Esophagus (tissue), 2 donors: Measurements from ENCODE around the gene STATH. TPM values are rescaled to one million over a fixed set of nuclear protein-coding genes. Genes with fewer than 3 reads are reported as not detected.

Experiments
- H3K27ac ChIP-seq, 2 donors: one replicate each; pipeline ENCODE4 v1.5.1; 2013; ENCODE audit warnings: low read depth in 2 of 2, mild to moderate bottlenecking in 2 of 2, inconsistent platforms in 1 of 2, low read length in 1 of 2, moderate library complexity in 1 of 2
- H3K27me3 ChIP-seq, 2 donors: one replicate each; pipeline ENCODE4 v1.6.1; 2013; ENCODE audit warnings: low read length in 2 of 2, control low read depth in 1 of 2, mild to moderate bottlenecking in 1 of 2; ENCODE audit not compliant: insufficient read depth in 2 of 2, control insufficient read depth in 1 of 2
- H3K36me3 ChIP-seq, 2 donors: one replicate each; pipeline ENCODE4 v1.6.1; 2013; ENCODE audit warnings: low read length in 1 of 2; ENCODE audit not compliant: control insufficient read depth in 2 of 2, insufficient read depth in 2 of 2
- H3K4me1 ChIP-seq, 2 donors: one replicate each; pipeline ENCODE4 v1.6.1; 2013; ENCODE audit warnings: low read length in 1 of 2; ENCODE audit not compliant: control insufficient read depth in 2 of 2, insufficient read depth in 2 of 2
- H3K4me3 ChIP-seq, 2 donors: one replicate each; pipeline ENCODE4 v1.5.1; 2013; ENCODE audit warnings: low read length in 2 of 2, mild to moderate bottlenecking in 2 of 2, low read depth in 1 of 2, moderate library complexity in 1 of 2
- H3K9me3 ChIP-seq, 2 donors: one replicate each; pipeline ENCODE4 v1.6.1; 2013; ENCODE audit warnings: mild to moderate bottlenecking in 2 of 2, low read depth in 1 of 2, low read length in 1 of 2, moderate library complexity in 1 of 2; ENCODE audit not compliant: control insufficient read depth in 2 of 2, insufficient read depth in 1 of 2
- WGBS, 2 donors: extraction: QIAGEN DNeasy Blood & Tissue Kit; methylation state at CpG; one replicate each; pipeline ENCODE4 v1.1.7; 2013; 5-methylcytosine and 5-hydroxymethylcytosine counted together
- polyA plus RNA-seq, 2 donors: library from polyadenylated mRNA; stranded (reverse); fragments of 200-250 nt; gene quantifications; one replicate each; pipeline ENCODE4 v1.2.3, GENCODE V29; 2013
- donor health status: healthy with polysubstance abuse.
- donor health status: Bipolar disorder and iron deficiency.

The STATH gene, protein sequence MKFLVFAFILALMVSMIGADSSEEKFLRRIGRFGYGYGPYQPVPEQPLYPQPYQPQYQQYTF
- under 1 TPM in 1 of 2 donors, not detected in 1; 0.07 TPM for polyA plus RNA-seq

DNA sequence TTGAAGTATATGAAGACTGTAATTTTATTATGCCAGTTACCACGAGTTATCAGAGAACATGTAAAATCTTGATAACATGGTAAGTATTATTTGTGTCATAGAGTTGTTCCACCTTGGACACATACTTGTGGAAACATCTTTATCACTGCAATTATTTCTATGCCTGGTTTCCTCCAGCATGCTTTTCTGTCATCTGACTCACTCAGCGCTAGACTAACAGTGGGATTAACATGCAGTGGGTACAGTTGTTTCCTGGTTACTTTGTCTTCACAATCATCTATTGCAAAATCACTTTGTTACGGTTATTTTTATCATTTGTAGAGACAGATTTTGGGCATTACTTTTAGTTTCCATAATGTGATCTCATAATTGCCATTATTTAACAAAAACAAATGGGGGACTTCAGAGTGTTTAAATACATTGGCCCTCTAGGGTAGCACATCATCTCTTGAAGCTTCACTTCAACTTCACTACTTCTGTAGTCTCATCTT is at the start of gene STATH:
Gene STATH (plus strand): TSS at position 441 of the 491 bp plus-strand sequence. CDS start 2,472 bp downstream, outside the sequence.
- H3K4me1 ChIP-seq, result no peaks in the 10 kb centered on the region
- H3K36me3 ChIP-seq, result no peaks in the 10 kb centered on the region
- H3K27ac ChIP-seq, result no peak within 1 kb of the TSS
- no peaks in the 10 kb centered on the region for H3K27me3 ChIP-seq
- H3K4me3 ChIP-seq, result no peak within 1 kb of the TSS
- 43 to 52% methylated on average over 3 of the region's 3 CpGs for WGBS, 2 donors
- no peaks in the 10 kb centered on the region for H3K9me3 ChIP-seq

DNA sequence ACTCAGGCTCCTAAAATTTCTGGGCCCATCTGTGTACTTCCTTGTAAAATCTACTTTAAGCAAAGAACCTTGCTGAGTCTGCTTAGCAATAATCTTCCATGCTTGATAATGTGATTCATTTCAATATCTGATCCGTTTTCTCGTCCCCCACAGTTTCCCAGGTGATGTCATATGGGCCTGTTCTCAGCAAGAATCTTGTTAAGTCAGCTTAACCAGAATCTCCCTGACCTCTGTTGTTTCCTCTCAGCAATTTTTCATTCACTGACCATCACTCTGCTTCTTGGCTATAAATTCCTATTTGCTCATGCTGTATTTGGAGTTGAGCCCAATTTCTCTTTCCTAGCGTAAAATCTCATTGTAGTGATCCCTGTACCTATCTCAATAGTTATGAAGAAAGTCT is 44.2 kb upstream of the STATH start:
- H3K9me3 ChIP-seq, result no peaks in the 10 kb centered on the region
- H3K27ac ChIP-seq, result no peak overlapping the region
- no peak overlapping the region for H3K4me3 ChIP-seq
- H3K36me3 ChIP-seq, result no peaks in the 10 kb centered on the region
- H3K27me3 ChIP-seq, result no peaks in the 10 kb centered on the region
- no peaks in the 10 kb centered on the region for H3K4me1 ChIP-seq
- WGBS, 2 donors, result 74 to 76% methylated on average over 3 of the region's 3 CpGs

DNA sequence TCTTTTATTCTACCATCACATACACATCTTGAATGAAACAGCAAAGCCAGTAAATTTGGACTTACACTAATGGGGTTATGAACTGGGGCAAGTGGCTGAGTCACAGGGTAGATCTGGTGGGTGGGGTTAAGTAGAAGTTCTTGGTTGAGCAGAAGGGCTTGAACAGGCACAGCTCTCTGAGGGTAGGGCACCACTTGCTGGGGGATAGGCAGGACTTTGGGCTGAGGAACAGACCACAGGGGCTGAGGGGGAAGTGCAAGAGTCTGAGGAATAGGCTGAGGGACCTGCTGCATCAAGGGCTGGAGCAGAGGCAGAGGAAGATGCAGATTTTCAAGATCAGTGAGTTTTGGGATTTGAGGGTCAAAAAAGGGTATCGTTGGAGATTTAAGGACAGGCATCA is 38.6 kb upstream of the STATH start:
- no peaks in the 10 kb centered on the region for H3K27me3 ChIP-seq
- no peak overlapping the region for H3K4me3 ChIP-seq
- no peaks in the 10 kb centered on the region for H3K9me3 ChIP-seq
- WGBS, 2 donors, result 79 to 95% methylated on average over 1 of the region's 1 CpG
- no peak overlapping the region for H3K27ac ChIP-seq
- H3K36me3 ChIP-seq, result no peaks in the 10 kb centered on the region
- H3K4me1 ChIP-seq, result no peaks in the 10 kb centered on the region

DNA sequence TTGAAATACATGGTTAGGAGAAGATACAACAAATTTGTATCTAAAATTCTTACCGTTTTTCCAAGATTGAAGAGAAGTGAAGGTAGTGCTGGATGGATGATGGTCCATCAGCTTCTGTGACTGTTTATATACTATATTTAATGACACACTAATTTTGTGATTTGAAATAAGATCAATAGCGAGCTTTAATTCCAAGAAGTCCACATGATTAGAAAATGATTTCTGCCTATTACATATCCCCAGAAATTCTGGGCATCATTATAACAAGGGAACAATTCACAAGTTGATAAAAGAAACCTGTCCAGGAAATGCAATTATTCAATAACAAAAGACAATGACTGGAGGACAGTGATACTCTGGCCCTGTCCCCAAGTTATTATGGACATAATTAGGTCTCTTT is 30.1 kb upstream of the STATH start, which contains the start of gene CSN2:
Gene CSN2 (minus strand): TSS at position 101 of the 400 bp plus-strand sequence. CDS start 4,733 bp downstream, outside the sequence.
- no peaks in the 10 kb centered on the region for H3K27me3 ChIP-seq
- no peaks in the 10 kb centered on the region for H3K36me3 ChIP-seq
- no peak within 1 kb of the TSS for H3K27ac ChIP-seq
- H3K9me3 ChIP-seq, result no peaks in the 10 kb centered on the region
- H3K4me1 ChIP-seq, result no peaks in the 10 kb centered on the region
- 85 to 97% methylated on average over 2 of the region's 2 CpGs for WGBS, 2 donors
- no peak within 1 kb of the TSS for H3K4me3 ChIP-seq

DNA sequence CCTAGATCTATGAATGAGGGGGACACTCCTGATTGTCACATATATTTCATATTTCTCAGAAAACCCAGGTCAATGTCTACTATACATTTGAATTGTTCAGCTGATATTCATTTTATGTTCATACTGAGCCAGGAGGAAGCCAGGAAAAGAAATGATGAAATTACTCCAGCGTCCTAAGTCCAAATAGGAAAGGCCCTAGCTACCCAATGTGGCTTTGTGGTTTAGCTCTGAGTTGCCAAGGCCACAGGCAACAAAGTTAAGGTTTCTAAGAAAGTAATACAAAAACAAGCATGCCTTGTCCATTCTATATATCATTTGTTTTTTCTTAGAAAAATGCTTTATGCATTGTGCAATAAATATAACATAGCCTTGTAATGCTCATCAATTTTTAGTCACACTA is 25.7 kb upstream of the STATH start:
- Histone ChIP-seq H3K4me3 (no peak overlapping the region), H3K9me3 (no peaks in the 10 kb centered on the region), H3K27me3 (no peaks in the 10 kb centered on the region), H3K36me3 (no peaks in the 10 kb centered on the region), H3K4me1 (no peaks in the 10 kb centered on the region), H3K27ac (no peak overlapping the region)
- WGBS, 2 donors, result 47% methylated on average over 1 of the region's 1 CpG

DNA sequence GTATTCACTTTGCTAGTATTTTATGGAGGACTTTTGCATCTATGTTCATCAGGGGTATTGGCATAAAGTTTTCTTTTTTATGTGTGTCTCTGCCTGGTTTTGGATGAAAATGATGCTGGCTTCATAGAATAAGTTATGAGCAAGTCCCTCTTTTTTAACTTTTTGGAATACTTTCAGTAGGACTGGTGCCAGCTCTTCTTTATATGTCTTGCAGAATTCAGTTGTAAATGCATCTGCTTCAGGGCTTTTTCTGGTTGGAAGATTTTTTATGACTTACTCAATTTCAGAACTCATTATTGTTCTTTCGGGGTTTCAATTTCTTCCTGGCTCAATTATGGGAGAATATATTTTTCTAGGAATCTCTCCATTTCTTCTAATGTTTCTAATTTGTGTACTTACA is 21.1 kb upstream of the STATH start:
- WGBS, 2 donors, result 45 to 53% methylated on average over 1 of the region's 1 CpG
- H3K36me3 ChIP-seq, result no peaks in the 10 kb centered on the region
- no peaks in the 10 kb centered on the region for H3K9me3 ChIP-seq
- no peak overlapping the region for H3K4me3 ChIP-seq
- no peak overlapping the region for H3K27ac ChIP-seq
- H3K27me3 ChIP-seq, result no peaks in the 10 kb centered on the region
- no peaks in the 10 kb centered on the region for H3K4me1 ChIP-seq

DNA sequence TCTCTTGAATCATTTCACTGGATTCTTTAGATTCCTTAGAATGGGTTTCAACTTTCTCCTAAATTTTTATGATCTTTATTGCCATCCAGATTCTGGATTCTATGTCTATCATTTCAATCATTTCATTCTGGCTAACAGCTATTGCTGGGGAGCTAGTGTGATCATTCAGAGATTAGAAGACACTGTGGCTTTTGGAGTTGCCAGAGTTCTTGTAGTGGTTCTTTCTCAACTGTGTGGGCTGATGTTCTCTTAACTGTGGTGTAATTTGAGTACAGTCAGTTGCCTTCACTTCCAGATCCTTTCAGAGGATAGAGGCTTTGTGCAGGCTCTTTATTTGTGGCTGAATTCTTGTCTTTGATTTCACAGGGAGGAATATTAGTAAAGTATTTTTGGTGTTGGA is 18.2 kb upstream of the STATH start:
- Histone ChIP-seq H3K27me3 (no peaks in the 10 kb centered on the region), H3K9me3 (no peaks in the 10 kb centered on the region), H3K4me1 (no peaks in the 10 kb centered on the region), H3K4me3 (no peak overlapping the region), H3K36me3 (no peaks in the 10 kb centered on the region), H3K27ac (no peak overlapping the region)

DNA sequence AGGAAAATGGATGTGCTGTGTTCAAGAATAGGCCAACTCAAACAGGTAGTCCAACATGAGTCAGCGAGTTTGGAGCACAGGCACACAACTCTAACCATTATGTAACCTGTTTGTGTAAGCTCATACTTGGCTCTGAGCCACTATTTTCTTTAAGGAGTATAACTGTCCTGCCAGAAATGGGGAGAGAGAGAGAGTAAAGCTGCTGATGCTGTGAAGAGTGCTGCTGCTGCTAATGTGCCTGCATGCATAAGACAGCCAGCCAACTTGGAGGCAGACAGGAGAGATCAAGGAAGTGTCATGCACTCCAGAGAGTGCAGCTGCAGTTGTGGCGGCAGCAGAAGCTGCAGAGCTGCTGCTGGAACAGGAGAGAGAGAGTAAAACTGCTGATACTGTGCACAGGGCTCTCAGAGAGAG is 11.7 kb upstream of the STATH start:
- no peaks in the 10 kb centered on the region for H3K36me3 ChIP-seq
- H3K9me3 ChIP-seq, result no peaks in the 10 kb centered on the region
- no peak overlapping the region for H3K27ac ChIP-seq
- 14 to 20% methylated on average over 2 of the region's 2 CpGs for WGBS, 2 donors
- H3K4me1 ChIP-seq, result no peaks in the 10 kb centered on the region
- no peaks in the 10 kb centered on the region for H3K27me3 ChIP-seq
- no peak overlapping the region for H3K4me3 ChIP-seq

DNA sequence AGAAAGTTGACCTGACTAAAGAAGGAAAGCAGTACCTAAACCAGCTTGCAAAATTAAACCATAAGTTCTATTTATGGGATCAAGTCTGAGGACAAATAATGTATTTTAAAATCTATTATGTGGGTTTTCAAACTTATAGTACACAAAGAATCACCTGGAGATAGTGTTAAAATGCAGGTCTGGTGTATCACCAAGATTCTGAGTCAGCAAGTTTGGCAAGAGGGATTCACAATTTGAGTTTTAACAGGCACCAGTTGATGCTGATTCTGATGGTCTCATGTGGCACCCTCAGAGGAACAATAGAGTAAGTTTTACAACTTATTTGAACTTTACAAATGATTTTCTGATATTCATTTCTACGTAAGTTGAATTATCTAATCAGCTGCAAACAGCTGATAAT is 9.1 kb upstream of the STATH start:
- 81 to 83% methylated on average over 1 of the region's 1 CpG for WGBS, 2 donors
- Histone ChIP-seq H3K4me3 (no peak overlapping the region), H3K27ac (no peak overlapping the region), H3K9me3 (no peaks in the 10 kb centered on the region), H3K36me3 (no peaks in the 10 kb centered on the region), H3K27me3 (no peaks in the 10 kb centered on the region), H3K4me1 (no peaks in the 10 kb centered on the region)

DNA sequence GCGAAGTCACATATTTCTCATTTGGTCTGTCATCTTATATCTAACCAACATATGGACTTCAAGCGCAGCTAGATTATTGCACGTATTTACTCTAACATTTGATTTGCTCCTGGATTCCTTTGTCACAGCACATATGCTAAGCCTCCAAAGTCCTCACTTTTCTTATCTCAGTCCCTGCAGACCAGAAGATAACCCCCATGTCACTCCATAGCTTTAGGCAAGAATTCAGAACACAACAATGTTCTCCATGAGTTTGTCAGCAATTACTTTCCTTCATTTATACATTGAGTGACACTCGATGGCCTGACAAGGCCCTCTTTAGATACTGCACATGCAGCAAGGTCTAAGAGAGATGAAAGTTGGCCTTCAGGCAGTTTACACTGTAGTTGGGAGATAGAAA is 4.8 kb upstream of the STATH start:
- 76 to 83% methylated on average over 4 of the region's 4 CpGs for WGBS, 2 donors
- no peak overlapping the region for H3K27ac ChIP-seq
- no peaks in the 10 kb centered on the region for H3K9me3 ChIP-seq
- H3K27me3 ChIP-seq, result no peaks in the 10 kb centered on the region
- H3K4me1 ChIP-seq, result no peaks in the 10 kb centered on the region
- H3K4me3 ChIP-seq, result no peak overlapping the region
- H3K36me3 ChIP-seq, result no peaks in the 10 kb centered on the region
